Upper lobe of left lung (tissue), 4 donors: ENCODE results near the gene PIGL.

Source experiments
- CTCF ChIP-seq, 6 experiments: fragments of 450-650 bp in 4 of 6; fragments of 200-600 bp in 2 of 6; sonication (generic) in 2 of 6; IDR thresholded peaks; one replicate each; pipeline ENCODE4 v1.5.1; 2016 to 2019; ENCODE audit warnings: antibody characterized with exemption in 6 of 6
- EP300 ChIP-seq, 4 donors: sonication (generic); formaldehyde crosslinking; IDR thresholded peaks; one replicate each; pipeline ENCODE4 v1.5.1; 2017; ENCODE audit warnings: antibody characterized with exemption in 4 of 4, control low read depth in 2 of 4
- POLR2A ChIP-seq, 4 donors: fragments of 450-650 bp; IDR thresholded peaks; one replicate each; pipeline ENCODE4 v1.5.1; 2016 to 2017; ENCODE audit warnings: antibody characterized with exemption in 4 of 4, mild to moderate bottlenecking in 2 of 4

GRCh38 chr17:16215273-16215964 lies 1.6 kb upstream of the PIGL start, which contains the start of gene NCOR1:
- TF ChIP-seq CTCF (IDR thresholded peaks at IDR 0.05) (peak in 5 of 6 experiments; percentile 27 to 63 (median 50)), POLR2A (IDR thresholded peaks at IDR 0.05) (peak; percentile 43 to 93 (median 85)), EP300 (IDR thresholded peaks at IDR 0.05) (no peak)
